ENCODE results near the gene ZSCAN9.
A peak's percentile ranks its signal among the peaks of the same experiment; 100 is the strongest.

The ZSCAN9 gene

GRCh38 chr6:28269492-28269891, 44.4 kb downstream of the ZSCAN9 start:
- DNase-seq, result peak; percentile 74

- no peak for DNase-seq
Observed at GRCh38 chr6:28274888-28275287, 49.8 kb downstream of the ZSCAN9 start.

GRCh38 chr6:28277746-28278145, 52.7 kb downstream of the ZSCAN9 start:
- DNase-seq, result no peak

GRCh38 chr6:28280595-28281287, 55.7 kb downstream of the ZSCAN9 start:
- DNase-seq, result no peak

GRCh38 chr6:28281288-28282064, 56.4 kb downstream of the ZSCAN9 start, which contains the start of gene PGBD1:
Gene PGBD1, plus strand, starts transcription at chr6:28281572. Its CDS starts 2,242 bp downstream, at chr6:28283814.
- peak; percentile 70 for DNase-seq

GRCh38 chr6:28282926-28283325, 57.9 kb downstream of the ZSCAN9 start:
- no peak for DNase-seq

Data from activated CD4-positive, alpha-beta T cell treated with anti-CD3 and anti-CD28 coated beads, Interleukin-10, Interleukin-2, amounts not matched to agents 100 ng/mL and 50 ng/mL, durations not matched to agents 16 hours and 8 hours (primary cell).